ENCODE results near the gene SLC2A9.

- no peak for TF ChIP-seq POLR2AphosphoS5 (IDR thresholded peaks at IDR 0.05)
- no peak for TF ChIP-seq POLR2A (IDR thresholded peaks at IDR 0.05)
- no peak for TF ChIP-seq CTCF (IDR thresholded peaks at IDR 0.05)
These were observed 24.2 kb upstream of the SLC2A9 start for GRCh38 chr4:10045481-10045880.
